Loucy (cell line): ENCODE data around the gene TIGIT.

Experiments
- CTCF ChIP-seq: fragments of 200-600 bp; sonication (generic); conservative IDR thresholded peaks from 2 replicates; pipeline ENCODE4 v1.5.1; 2014; ENCODE audit warnings: mild to moderate bottlenecking, antibody characterized with exemption, low read length
- EZH2phosphoT487 ChIP-seq: fragments of 200-600 bp; IDR thresholded peaks from 2 replicates; pipeline ENCODE4 v1.6.1; 2018; ENCODE audit warnings: antibody characterized with exemption, mild to moderate bottlenecking, moderate library complexity, borderline replicate concordance

GRCh38 chr3:114313426-114313825 is 19.6 kb downstream of the TIGIT start:
- TF ChIP-seq CTCF (no peak), EZH2phosphoT487 (no peak)
